ENCODE data around the gene KCNK5.

The KCNK5 gene

GRCh38 chr6:39268171-39268570 is 38.9 kb upstream of the KCNK5 start:
- Histone ChIP-seq H3K4me3 (no peak overlapping the region), H3K27ac (no peak overlapping the region)
- TF ChIP-seq CTCF (IDR thresholded peaks at IDR 0.05), result no peak
- DNase-seq (ENCODE audit: low spot score), result no peak

- no peak for TF ChIP-seq CTCF (IDR thresholded peaks at IDR 0.05)
- H3K27ac ChIP-seq, result no peak overlapping the region
- DNase-seq (ENCODE audit: low spot score), result no peak
- H3K4me3 ChIP-seq, result no peak overlapping the region
Measured at GRCh38 chr6:39266782-39267355, 37.6 kb upstream of the KCNK5 start.

- H3K4me3 ChIP-seq, result no peak overlapping the region
- no peak overlapping the region for H3K27ac ChIP-seq
- DNase-seq (ENCODE audit: low spot score), result no peak
- no peak for TF ChIP-seq CTCF (IDR thresholded peaks at IDR 0.05)
Measured at GRCh38 chr6:39266375-39266774, 37.1 kb upstream of the KCNK5 start.

DNA sequence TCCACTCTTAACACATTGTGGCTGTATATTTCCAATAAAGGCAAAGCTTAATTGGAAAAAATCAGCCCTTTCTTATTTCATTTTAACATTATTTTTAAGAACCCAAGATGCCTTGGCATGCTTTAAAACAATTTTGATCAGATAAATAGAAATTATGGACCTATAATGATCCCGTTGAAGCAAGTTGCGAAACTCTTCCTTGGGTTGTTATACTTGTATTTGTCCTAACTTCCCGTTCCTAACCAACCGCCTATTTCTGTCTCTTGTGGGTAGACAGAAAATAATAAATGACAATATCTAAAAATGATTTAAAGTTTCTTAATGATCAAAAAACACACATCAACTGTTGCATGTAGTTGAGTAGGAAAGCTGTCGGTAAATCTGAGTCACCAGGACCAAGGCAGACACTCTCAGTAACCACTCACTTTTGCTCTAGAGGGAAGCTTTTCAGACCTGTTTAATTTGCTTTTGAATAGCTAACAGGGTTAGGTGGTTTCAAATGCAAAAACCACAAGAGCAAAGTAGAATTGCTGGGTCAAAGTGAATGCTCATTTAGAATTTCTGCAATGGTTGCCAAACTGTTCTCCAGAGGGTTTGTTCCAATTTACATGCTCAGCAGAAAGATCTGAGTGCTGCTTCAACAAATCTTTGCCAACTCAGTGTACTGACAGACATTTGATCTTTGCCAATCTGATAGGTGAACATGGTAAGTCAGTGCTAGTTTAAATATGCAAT is 34.2 kb upstream of the KCNK5 start:
- H3K4me3 ChIP-seq, result no peak overlapping the region
- no peak overlapping the region for H3K27ac ChIP-seq
- no peak for TF ChIP-seq CTCF (IDR thresholded peaks at IDR 0.05)
- no peak for DNase-seq (ENCODE audit: low spot score)

DNA sequence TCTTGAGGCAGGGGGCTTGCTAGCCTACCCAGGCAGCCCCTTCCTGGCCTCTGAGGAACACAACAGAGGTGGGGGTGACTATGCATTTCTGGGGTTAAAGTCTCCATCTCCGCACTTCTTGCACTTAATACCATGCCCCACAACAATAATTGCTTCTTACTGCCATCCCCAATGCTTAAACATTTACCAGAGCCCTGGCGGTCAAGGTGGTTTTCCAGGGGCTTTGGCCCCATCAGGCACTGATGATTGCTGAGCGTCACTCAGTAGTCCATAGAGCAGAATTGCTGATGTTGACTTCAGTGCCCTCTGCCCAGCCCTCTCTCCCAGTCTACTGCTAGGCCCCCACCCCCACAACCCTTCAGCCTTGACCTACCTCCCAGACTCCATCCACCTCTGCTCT is 32.5 kb upstream of the KCNK5 start:
- no peak for TF ChIP-seq CTCF (IDR thresholded peaks at IDR 0.05)
- H3K4me3 ChIP-seq, result no peak overlapping the region
- DNase-seq (ENCODE audit: low spot score), result no peak
- H3K27ac ChIP-seq, result no peak overlapping the region

DNA sequence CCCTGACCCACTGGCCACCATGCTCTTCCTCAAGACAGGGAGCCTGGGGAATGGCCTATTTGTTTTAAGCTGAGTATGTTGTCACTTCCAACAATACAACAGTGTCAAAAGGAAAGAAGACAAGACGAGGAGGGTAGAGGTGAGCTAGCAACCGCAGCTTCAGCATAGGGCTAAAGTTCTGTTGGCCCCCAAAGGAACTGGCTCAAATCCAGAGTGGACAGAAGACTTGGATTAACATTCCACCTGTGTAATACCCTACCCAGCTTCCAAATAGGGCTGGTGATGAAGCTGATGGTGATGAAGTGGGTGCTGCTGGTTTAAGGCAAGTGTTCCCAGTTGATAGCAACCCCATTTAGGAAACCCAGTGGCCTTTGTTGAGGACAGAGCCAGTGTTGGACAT is 31.7 kb upstream of the KCNK5 start:
- DNase-seq (ENCODE audit: low spot score), result no peak
- TF ChIP-seq CTCF (IDR thresholded peaks at IDR 0.05), result no peak
- Histone ChIP-seq H3K4me3 (no peak overlapping the region), H3K27ac (no peak overlapping the region)

GRCh38 chr6:39260456-39260855 is 31.2 kb upstream of the KCNK5 start:
- no peak for TF ChIP-seq CTCF (IDR thresholded peaks at IDR 0.05)
- H3K4me3 ChIP-seq, result no peak overlapping the region
- DNase-seq (ENCODE audit: low spot score), result no peak
- no peak overlapping the region for H3K27ac ChIP-seq
